ENCODE measurements around the gene NFE2. TPM values are rescaled to one million over a fixed set of nuclear protein-coding genes. Genes with fewer than 3 reads are reported as not detected.

Gene NFE2
- total and polyA plus RNA-seq, 4 donors: 0.44 to 155 (median 1.2) TPM

DNA sequence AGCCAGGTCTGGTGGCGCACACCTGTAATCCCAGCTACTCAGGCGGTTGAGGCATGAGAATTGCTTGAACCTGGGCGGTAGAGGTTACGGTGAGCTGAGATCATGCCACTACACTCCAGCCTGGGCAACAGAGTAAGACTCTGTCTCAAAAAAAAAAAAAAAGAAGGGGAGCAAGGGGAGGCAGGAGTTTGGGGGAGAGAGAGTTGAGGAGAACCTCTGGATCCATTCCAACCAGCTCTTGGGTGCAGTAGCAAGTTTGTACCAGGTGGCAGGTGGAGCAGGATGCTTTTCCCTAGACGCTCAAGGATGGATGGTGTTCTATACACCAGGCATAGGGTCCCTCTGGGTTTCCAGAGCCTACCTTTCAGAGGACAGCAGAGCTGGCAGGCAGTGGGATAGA, 1.9 kb downstream of the NFE2 start:
- Histone ChIP-seq H3K27ac (ENCODE audit: low read depth in 1 of 2, low read length in 2 of 2) (no peak overlapping the region), H3K9me3 (ENCODE audit: control insufficient read depth in 4 of 4, low read length in 3 of 4) (no peaks in the 10 kb centered on the region), H3K4me1 (ENCODE audit: control insufficient read depth in 4 of 4, insufficient read depth in 4 of 4, low read length in 3 of 4) (peaks cover 0 to 11% (median 4%) of the 10 kb centered on the region in 4 donors), H3K27me3 (ENCODE audit: control insufficient read depth in 4 of 4, insufficient read depth in 4 of 4, low read length in 3 of 4) (no peaks in the 10 kb centered on the region), H3K36me3 (ENCODE audit: control insufficient read depth in 4 of 4, insufficient read depth in 3 of 4, low read depth in 1 of 4, low read length in 3 of 4) (no peaks in the 10 kb centered on the region), H3K4me3 (ENCODE audit: low read depth in 1 of 3, low read length in 3 of 3) (no peak overlapping the region), H3K9ac (ENCODE audit: low read depth in 1 of 2, low read length in 2 of 2) (no peak overlapping the region)
- no peak for TF ChIP-seq TAF1 (conservative IDR thresholded peaks at IDR 0.05)
- no peak for TF ChIP-seq RAD21 (IDR thresholded peaks at IDR 0.05)
- no peak for TF ChIP-seq EGR1 (IDR thresholded peaks at IDR 0.05; ENCODE audit: low read depth in 2 of 2)
- TF ChIP-seq RXRA (IDR thresholded peaks at IDR 0.05): no peak
- TF ChIP-seq, protein P1, sequence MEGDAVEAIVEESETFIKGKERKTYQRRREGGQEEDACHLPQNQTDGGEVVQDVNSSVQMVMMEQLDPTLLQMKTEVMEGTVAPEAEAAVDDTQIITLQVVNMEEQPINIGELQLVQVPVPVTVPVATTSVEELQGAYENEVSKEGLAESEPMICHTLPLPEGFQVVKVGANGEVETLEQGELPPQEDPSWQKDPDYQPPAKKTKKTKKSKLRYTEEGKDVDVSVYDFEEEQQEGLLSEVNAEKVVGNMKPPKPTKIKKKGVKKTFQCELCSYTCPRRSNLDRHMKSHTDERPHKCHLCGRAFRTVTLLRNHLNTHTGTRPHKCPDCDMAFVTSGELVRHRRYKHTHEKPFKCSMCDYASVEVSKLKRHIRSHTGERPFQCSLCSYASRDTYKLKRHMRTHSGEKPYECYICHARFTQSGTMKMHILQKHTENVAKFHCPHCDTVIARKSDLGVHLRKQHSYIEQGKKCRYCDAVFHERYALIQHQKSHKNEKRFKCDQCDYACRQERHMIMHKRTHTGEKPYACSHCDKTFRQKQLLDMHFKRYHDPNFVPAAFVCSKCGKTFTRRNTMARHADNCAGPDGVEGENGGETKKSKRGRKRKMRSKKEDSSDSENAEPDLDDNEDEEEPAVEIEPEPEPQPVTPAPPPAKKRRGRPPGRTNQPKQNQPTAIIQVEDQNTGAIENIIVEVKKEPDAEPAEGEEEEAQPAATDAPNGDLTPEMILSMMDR (IDR thresholded peaks at IDR 0.05; ENCODE audit: low read depth, low read length, missing input control): no peak
- TF ChIP-seq, protein P2, sequence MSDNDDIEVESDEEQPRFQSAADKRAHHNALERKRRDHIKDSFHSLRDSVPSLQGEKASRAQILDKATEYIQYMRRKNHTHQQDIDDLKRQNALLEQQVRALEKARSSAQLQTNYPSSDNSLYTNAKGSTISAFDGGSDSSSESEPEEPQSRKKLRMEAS (IDR thresholded peaks at IDR 0.05): no peak
- TF ChIP-seq, protein P3, sequence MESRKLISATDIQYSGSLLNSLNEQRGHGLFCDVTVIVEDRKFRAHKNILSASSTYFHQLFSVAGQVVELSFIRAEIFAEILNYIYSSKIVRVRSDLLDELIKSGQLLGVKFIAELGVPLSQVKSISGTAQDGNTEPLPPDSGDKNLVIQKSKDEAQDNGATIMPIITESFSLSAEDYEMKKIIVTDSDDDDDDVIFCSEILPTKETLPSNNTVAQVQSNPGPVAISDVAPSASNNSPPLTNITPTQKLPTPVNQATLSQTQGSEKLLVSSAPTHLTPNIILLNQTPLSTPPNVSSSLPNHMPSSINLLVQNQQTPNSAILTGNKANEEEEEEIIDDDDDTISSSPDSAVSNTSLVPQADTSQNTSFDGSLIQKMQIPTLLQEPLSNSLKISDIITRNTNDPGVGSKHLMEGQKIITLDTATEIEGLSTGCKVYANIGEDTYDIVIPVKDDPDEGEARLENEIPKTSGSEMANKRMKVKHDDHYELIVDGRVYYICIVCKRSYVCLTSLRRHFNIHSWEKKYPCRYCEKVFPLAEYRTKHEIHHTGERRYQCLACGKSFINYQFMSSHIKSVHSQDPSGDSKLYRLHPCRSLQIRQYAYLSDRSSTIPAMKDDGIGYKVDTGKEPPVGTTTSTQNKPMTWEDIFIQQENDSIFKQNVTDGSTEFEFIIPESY (IDR thresholded peaks at IDR 0.05): no peak
- no peak for TF ChIP-seq JUND (IDR thresholded peaks at IDR 0.05)
- no peak for TF ChIP-seq FOXA1 (IDR thresholded peaks at IDR 0.05)
- TF ChIP-seq SP1 (IDR thresholded peaks at IDR 0.05): no peak
- no peak for DNase-seq (ENCODE audit: low spot score)
- 91% methylated on average over 5 of the region's 5 CpGs for WGBS

DNA sequence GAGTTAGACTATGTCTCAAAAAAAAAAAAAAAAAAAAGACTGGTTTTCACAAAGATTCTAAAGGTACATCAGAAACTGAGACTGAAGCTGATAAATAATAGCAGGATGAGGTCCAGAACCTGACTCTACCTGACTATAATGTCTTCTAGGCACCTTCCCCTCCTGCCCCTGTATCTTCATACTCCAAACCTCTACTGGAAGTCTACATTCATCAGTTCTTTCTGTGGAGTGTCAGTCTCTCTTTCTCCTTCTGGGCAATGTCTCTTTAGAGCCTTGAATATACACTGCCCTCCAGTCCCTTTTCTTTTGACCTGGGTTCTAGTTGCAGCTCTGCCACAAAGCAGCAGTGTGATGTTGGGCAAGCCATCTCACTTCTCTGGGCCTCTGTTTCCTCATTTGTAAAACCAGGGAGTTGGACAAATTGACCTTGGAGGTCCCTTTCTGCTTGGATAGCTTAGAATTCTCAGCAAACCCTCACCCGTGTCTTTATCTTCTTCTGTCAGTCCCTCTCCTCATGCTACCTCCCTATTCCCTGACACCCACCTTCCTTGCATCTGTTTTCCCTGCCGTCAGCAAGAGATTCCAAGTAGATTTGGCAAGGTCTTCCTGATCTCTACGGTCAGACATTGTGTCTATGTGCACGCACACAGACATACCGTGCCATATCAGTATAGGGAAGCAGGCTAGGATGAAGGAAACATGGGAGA, 4.3 kb downstream of the NFE2 start:
- no peak for DNase-seq (ENCODE audit: low spot score)
- 80% methylated on average over 5 of the region's 5 CpGs for WGBS
- Histone ChIP-seq H3K9ac (ENCODE audit: low read depth in 1 of 2, low read length in 2 of 2) (no peak overlapping the region), H3K4me3 (ENCODE audit: low read depth in 1 of 3, low read length in 3 of 3) (no peak overlapping the region), H3K9me3 (ENCODE audit: control insufficient read depth in 4 of 4, low read length in 3 of 4) (no peaks in the 10 kb centered on the region), H3K36me3 (ENCODE audit: control insufficient read depth in 4 of 4, insufficient read depth in 3 of 4, low read depth in 1 of 4, low read length in 3 of 4) (no peaks in the 10 kb centered on the region), H3K4me1 (ENCODE audit: control insufficient read depth in 4 of 4, insufficient read depth in 4 of 4, low read length in 3 of 4) (peaks cover 0 to 7% (median 3%) of the 10 kb centered on the region in 4 donors), H3K27ac (ENCODE audit: low read depth in 1 of 2, low read length in 2 of 2) (no peak overlapping the region), H3K27me3 (ENCODE audit: control insufficient read depth in 4 of 4, insufficient read depth in 4 of 4, low read length in 3 of 4) (no peaks in the 10 kb centered on the region)
- TF ChIP-seq NR2F2 (IDR thresholded peaks at IDR 0.05) (no peak), TAF1 (conservative IDR thresholded peaks at IDR 0.05) (no peak), JUND (IDR thresholded peaks at IDR 0.05) (no peak), RXRA (IDR thresholded peaks at IDR 0.05) (no peak)
- TF ChIP-seq, protein P4, sequence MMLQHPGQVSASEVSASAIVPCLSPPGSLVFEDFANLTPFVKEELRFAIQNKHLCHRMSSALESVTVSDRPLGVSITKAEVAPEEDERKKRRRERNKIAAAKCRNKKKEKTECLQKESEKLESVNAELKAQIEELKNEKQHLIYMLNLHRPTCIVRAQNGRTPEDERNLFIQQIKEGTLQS (IDR thresholded peaks at IDR 0.05): no peak

DNA sequence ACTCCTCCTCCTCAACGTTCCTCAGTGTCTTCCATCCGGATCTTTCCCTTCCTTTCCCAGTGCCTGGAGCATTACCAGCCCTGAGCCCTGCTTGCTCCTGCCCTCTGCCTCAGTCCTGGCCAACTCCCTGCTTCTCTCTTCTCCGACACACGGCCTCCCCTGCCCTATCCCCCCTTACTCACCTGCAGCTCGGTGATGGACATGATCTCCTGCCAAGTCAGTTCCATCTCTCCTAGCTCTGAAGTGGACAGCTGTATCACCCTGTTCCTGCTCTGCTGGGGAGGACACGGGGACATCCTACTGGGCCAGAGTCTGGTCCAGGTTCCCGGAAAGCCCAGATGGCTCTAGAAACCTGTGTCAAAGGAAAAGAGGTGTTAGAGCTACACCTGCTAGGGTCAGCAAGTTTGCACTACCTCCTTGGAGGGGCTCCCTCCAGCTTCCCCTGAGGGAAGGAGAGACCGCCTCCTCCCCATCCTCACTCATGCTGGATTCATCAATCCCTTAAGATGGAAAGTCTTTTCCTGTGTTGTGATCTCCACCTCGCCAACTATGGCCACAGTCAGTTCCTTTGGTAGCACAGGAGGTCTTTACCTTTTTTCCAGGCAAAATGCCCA, 5.8 kb downstream of the NFE2 start:
- Histone ChIP-seq H3K27me3 (ENCODE audit: control insufficient read depth in 4 of 4, insufficient read depth in 4 of 4, low read length in 3 of 4) (no peaks in the 10 kb centered on the region), H3K4me3 (ENCODE audit: low read depth in 1 of 3, low read length in 3 of 3) (no peak overlapping the region), H3K9ac (ENCODE audit: low read depth in 1 of 2, low read length in 2 of 2) (no peak overlapping the region), H3K4me1 (ENCODE audit: control insufficient read depth in 4 of 4, insufficient read depth in 4 of 4, low read length in 3 of 4) (no peaks in the 10 kb centered on the region), H3K9me3 (ENCODE audit: control insufficient read depth in 4 of 4, low read length in 3 of 4) (no peaks in the 10 kb centered on the region), H3K36me3 (ENCODE audit: control insufficient read depth in 4 of 4, insufficient read depth in 3 of 4, low read depth in 1 of 4, low read length in 3 of 4) (no peaks in the 10 kb centered on the region), H3K27ac (ENCODE audit: low read depth in 1 of 2, low read length in 2 of 2) (no peak overlapping the region)
- no peak for DNase-seq (ENCODE audit: low spot score)
- WGBS: 89% methylated on average over 9 of the region's 9 CpGs
- no peak for TF ChIP-seq FOXA1 (IDR thresholded peaks at IDR 0.05)
- no peak for TF ChIP-seq GABPA (IDR thresholded peaks at IDR 0.05 in 1 of 2, conservative IDR thresholded peaks at IDR 0.05 in 1 of 2)
- no peak for TF ChIP-seq SP1 (IDR thresholded peaks at IDR 0.05)
- no peak for TF ChIP-seq HNF4A (conservative IDR thresholded peaks at IDR 0.05)
- no peak for TF ChIP-seq RXRA (IDR thresholded peaks at IDR 0.05)
- TF ChIP-seq, protein P2 (IDR thresholded peaks at IDR 0.05): no peak
- TF ChIP-seq EGR1 (IDR thresholded peaks at IDR 0.05; ENCODE audit: low read depth in 2 of 2): no peak
- TF ChIP-seq NR2F2 (IDR thresholded peaks at IDR 0.05): no peak
- TF ChIP-seq, protein P1 (IDR thresholded peaks at IDR 0.05; ENCODE audit: low read depth, low read length, missing input control): no peak
- TF ChIP-seq TAF1 (conservative IDR thresholded peaks at IDR 0.05): no peak
- TF ChIP-seq, protein P4 (IDR thresholded peaks at IDR 0.05): no peak
- TF ChIP-seq FOXA2 (IDR thresholded peaks at IDR 0.05): no peak
- TF ChIP-seq, protein P3 (IDR thresholded peaks at IDR 0.05): no peak
